ENCODE data around the gene COPZ1. TPM values are rescaled to one million over a fixed set of nuclear protein-coding genes. Genes with fewer than 3 reads are reported as not detected.
"Not testable (repeated sequence)": the region's sequence is repeated elsewhere in the genome, so short reads cannot be mapped to it uniquely, and the experiment has no call there.

Gene COPZ1
- total RNA-seq, 1 donor from 2014 or later, result 152 TPM

DNA sequence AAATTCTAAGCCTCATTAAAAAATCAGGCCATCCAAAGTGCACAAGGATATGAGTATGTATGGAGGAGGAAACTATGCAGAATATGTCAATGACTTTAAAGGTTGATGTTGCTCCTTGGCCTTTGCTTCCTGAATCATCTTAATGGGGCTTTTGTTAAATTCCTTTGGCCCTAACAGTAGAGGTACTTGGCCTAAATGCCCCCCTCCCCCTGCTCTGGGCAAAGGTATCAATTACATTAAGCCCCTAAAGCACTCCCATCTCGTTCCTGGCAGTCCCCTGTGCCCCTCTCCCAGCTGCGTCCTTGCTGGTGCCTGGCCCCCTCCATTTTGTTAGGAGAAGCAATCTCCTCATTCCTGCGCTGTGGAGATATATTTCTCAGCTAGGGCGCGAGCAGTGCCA is 4.8 kb downstream of the COPZ1 start:
- intact Hi-C loops (cut with micrococcal nuclease), result no loop called here

- intact Hi-C loops (cut with micrococcal nuclease), result no loop called here
Observed at GRCh38 chr12:54330442-54330841, 5.5 kb downstream of the COPZ1 start.

- intact Hi-C loops (cut with micrococcal nuclease), result no loop called here
Observed at GRCh38 chr12:54331461-54331860, 6.5 kb downstream of the COPZ1 start.

DNA sequence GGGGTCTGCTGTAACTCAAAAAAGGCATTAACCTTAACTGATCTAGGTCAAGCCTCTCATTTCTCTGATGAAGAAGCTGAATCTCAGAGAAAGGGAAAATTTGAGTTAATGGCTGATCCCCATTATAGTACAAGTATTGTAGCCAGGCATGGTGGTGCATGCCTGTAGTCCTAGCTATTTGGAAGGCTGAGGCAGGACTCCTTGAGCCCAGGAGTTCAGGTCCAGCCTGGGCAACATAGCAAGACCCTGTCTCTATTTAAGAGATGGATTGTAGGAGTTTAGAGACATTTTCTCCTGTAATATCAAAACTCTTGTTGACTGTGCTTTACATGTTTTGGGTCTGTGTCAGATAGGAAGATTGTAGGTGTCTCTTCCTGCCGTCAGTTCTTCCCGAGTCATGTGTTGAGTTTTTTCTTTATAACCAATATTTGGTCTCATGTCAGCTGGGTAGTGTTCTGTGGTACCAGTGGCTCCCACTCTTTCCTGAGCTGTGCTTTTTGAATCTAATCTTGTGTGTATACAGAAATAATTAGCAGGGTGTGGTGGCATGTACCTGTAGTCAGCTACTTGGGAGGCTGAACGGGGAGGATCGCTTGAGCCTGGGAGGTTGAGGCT is 8.6 kb downstream of the COPZ1 start:
- intact Hi-C loops (cut with micrococcal nuclease), result no loop called here

DNA sequence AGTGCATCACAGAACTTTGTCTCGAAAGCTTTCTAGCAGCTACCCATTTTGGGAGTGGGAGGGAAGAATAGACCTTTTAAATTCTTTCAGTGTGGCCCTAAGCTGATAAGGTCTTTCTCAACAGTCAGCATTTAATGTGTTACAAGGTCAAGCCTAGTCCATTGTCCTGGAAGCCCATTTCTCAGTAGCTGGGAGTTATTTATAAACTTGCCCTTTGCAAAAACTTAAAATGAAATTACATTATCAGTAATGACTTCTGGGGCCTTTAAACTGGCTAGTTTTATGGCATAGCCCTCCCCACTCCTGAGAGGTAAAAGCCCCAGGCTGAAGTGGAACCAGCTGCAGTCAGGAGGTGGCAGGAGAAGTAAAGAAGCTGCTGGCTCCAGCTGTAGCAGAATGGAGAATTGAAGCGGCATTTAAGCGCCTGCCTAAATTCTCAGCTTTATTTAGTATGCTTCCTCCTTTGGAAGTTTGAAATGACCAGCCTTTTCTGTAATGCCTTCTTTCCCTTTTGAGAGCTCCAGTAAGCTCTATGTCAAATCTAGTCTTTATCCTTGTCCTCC is 12.4 kb downstream of the COPZ1 start:
- intact Hi-C loops (cut with micrococcal nuclease), result no loop called here

- intact Hi-C loops (cut with micrococcal nuclease), result no loop called here
Observed at GRCh38 chr12:54337854-54338650, 13.1 kb downstream of the COPZ1 start.

DNA sequence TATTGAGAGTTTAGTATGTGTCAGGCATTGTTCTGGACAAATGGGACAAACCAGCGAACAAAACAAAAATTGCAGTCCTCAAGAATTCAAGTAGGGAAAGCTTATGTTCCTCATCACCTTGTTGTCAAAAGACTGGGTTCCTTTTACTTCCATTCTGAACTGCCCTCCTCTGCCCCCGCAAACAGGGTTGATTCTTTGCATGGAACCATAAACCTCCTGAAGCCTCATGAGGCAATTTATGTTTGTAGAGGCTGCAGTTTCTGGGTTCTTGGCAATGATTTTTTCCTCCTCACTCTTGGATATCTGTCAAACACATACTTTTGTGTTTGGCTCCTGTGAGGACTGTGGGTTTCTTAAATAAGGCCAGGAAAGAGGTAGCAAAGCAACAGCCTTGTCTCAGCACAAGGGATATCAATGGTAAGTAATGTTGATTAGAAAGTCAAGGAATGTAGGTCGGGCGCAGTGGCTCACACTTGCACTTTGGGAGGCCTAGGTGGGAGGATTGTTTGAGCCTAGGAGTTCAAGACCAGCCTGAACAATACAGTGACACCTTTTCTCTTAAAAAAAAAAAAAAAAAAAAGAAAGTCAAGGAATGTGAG is 13.9 kb downstream of the COPZ1 start:
- intact Hi-C loops (cut with micrococcal nuclease), result no loop called here

GRCh38 chr12:54340846-54341245 is 15.9 kb downstream of the COPZ1 start:
- intact Hi-C loops (cut with micrococcal nuclease), result no loop called here

GRCh38 chr12:54341378-54342300 is 16.7 kb downstream of the COPZ1 start:
- intact Hi-C loops (cut with micrococcal nuclease), result no loop called here

DNA sequence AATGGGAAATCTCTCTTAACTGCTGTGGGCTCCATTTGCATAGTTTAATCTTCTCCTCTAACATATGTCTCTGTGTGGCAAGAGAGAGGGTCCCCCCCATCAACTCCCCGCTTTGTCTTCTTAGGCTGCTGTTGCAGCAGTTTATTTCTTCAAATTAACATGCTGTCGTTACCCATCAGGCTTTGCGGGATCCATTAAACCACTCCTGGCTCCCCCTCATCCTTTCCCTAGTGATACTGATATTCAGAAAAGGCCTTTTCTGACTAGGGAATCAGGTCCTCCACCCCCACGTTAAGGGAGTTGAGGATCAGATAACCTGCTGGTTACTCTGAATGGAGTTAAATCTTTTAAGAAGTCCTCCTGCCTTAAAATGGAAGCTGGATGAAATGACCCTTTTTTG is 24.1 kb downstream of the COPZ1 start:
- intact Hi-C loops (cut with micrococcal nuclease), result no loop called here

GRCh38 chr12:54349679-54350078 is 24.7 kb downstream of the COPZ1 start:
- intact Hi-C loops (cut with micrococcal nuclease), result no loop called here

- intact Hi-C loops (cut with micrococcal nuclease), result no loop called here
Observed at GRCh38 chr12:54350743-54351142, 25.8 kb downstream of the COPZ1 start.

DNA sequence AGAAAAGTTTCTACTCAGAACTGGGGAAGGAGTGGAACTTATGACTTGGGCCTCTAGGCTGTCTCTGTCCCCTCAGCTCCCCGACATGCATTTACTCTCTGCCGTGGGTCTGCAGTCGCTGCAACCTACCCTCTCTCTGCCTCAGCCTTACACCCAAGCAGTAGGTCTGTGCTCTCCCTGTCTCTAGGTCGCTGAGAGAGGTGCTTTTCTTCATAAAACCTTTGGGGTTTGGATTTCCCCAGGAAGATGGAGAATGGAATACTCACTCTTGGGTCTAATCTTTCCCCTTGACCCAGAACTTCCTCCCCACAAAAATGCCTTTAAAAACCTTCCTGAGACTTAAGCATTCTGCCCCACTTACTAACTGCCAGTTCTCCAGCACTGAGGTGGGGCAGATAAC is 26.4 kb downstream of the COPZ1 start:
- intact Hi-C loops (cut with micrococcal nuclease), result no loop called here

GRCh38 chr12:54352022-54352531 is 27.1 kb downstream of the COPZ1 start:
- intact Hi-C loops (cut with micrococcal nuclease), result no loop called here

- intact Hi-C loops (cut with micrococcal nuclease), result no loop called here
Observed at GRCh38 chr12:54352891-54353874, 28.3 kb downstream of the COPZ1 start.

DNA sequence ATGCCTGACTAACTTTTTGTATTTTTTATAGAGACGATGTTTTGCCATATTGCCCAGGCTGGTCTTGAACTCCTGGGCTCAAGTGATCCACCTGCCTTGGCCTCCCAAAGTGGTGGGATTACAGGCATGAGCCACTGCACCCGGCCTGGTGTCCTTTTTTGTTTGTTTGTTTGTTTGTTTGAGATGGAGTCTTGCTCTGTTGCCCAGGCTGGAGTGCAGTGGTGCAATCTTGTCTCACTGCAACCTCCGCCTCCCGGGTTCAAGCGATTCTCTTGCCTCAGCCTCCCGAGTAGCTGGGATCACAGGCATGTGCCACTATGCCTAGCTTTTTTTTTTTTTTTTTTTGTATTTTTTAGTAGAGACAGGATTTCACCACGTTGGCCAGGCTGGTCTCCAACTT is 29.3 kb downstream of the COPZ1 start:
- intact Hi-C loops (cut with micrococcal nuclease), result not testable (repeated sequence)

- intact Hi-C loops (cut with micrococcal nuclease), result no loop called here
Observed at GRCh38 chr12:54355104-54355815, 30.3 kb downstream of the COPZ1 start.

DNA sequence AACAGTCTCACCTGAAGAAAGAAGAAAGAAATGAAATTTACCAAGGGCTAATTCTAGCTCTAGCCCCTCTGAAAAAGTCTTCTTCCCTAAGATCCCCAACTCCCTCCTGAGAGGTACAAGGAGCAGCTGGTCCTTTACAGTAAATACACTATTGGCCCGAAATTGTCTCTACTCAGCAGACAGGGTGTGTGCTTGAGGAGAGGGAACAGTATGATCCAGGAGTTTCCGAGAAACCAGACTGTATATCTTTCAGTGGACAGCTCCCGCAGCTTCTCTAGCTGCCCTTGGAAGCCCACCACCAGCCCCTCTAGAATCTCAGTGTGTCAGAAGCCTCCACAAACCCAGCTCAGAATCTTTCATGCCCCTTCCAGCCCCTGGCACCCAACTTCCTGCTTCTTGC is 31.3 kb downstream of the COPZ1 start:
- intact Hi-C loops (cut with micrococcal nuclease), result no loop called here

- intact Hi-C loops (cut with micrococcal nuclease), result no loop called here
Observed at GRCh38 chr12:54356951-54357356, 32.0 kb downstream of the COPZ1 start.

Measured in T-helper 1 cell treated with Interleukin-12 subunit alpha and Interleukin-12 subunit beta and Interleukin-4 antibody, amounts not matched to agents 30 ng/mL and 1 ng/mL, for 36 hours (primary cell).